Endothelial cell of umbilical vein (primary cell): ENCODE data around the gene TRIM14.

ENCODE experiments used
- CTCF ChIP-seq, 2 donors: IDR thresholded peaks; 1 replicate in 1 of 2; 2 replicates in 1 of 2; pipeline ENCODE4 v1.5.1; 2011; ENCODE audit warnings: low read length in 2 of 2, mild to moderate bottlenecking in 2 of 2, moderate library complexity in 2 of 2, control low read depth in 1 of 2, inconsistent platforms in 1 of 2, low read depth in 1 of 2; ENCODE audit not compliant: insufficient read depth in 1 of 2; ENCODE audit errors: extremely low read depth in 1 of 2
- JUN ChIP-seq: IDR thresholded peaks from 2 replicates; pipeline ENCODE4 v1.6.1; 2011; ENCODE audit warnings: borderline replicate concordance, low read depth; ENCODE audit not compliant: insufficient read length, insufficient read depth
- POLR2AphosphoS5 ChIP-seq: IDR thresholded peaks from 2 replicates; pipeline ENCODE4 v1.6.1; 2012; ENCODE audit warnings: low read depth, mild to moderate bottlenecking, control low read depth, low read length, moderate library complexity; ENCODE audit not compliant: insufficient read depth

- no peak for TF ChIP-seq CTCF (IDR thresholded peaks at IDR 0.05; ENCODE audit: extremely low read depth in 1 of 2, insufficient read depth in 1 of 2, low read depth in 1 of 2, low read length in 2 of 2)
- TF ChIP-seq POLR2AphosphoS5, result no peak
- no peak for TF ChIP-seq JUN
Measured at GRCh38 chr9:98159790-98160189, 40.8 kb upstream of the TRIM14 start.
